GM19099 (cell line): ENCODE measurements around the gene FAM241A.

ENCODE experiments used
- POLR2A ChIP-seq: IDR thresholded peaks from 3 replicates; pipeline ENCODE4 v1.6.1; 2011; ENCODE audit warnings: low read depth; ENCODE audit not compliant: insufficient read length; ENCODE audit errors: extremely low read depth

The FAM241A gene

GRCh38 chr4:112185334-112185733, 40.1 kb downstream of the FAM241A start:
- no peak for TF ChIP-seq POLR2A

DNA sequence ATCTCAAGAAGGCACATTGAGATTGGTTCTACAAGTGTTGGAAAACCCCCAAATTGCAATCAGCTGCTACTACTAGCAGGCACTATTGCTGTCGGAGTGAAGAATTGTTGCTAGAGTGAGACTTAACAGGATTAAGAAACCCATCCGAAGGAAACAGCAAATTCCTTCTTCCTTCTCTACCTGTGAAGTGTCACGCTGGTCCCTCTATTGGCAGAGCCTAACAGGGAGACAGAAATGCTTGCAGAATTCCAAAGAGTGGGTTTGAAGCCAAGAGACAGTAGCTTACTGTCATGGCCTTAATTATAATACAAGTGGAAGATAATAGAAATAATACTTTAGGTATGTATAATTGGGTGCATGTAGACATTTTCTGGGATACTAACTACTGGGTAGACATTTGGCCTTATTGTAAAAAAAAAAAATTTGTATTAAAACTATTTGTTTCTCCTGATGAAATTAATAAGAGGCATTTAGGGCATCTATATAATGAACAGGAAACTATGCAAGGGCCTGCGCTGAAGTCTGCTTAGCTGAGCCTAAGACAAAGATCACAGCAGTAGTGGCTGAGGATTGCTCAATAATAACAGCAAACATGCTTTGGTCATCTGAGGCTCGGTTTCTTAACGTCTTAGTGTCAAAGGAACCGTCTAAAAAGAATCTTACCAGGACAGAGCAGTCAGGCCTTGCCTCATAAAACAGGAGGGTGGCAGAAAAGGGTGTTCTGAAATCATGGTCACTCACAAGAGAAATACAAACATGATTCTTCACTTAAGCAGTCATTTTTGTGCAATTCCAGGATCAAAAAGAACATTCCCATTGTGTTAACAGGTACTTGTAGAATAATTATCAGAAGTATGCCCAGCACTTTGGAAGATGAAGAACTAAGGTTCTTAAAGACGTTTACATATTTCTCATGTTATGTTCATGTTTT, 40.8 kb downstream of the FAM241A start:
- TF ChIP-seq POLR2A = no peak

DNA sequence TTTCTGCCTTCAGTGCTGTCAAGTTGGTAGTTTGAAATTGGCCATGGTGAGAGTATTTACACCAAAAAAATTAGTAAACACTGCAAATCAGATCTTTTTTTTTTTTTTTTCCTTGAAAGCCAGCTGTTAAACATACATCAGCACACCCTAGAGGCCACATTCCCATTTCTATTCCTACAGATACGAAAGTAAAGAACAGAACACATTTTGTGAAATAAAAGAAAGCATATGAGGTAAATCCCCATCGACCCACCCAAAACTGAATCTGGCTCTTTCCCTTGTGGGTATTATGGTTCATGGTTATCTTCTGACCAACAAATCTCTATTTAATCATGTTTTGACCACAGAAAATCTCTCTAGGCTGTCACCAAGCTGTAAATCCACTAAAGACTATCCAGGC, 44.5 kb downstream of the FAM241A start:
- no peak for TF ChIP-seq POLR2A

DNA sequence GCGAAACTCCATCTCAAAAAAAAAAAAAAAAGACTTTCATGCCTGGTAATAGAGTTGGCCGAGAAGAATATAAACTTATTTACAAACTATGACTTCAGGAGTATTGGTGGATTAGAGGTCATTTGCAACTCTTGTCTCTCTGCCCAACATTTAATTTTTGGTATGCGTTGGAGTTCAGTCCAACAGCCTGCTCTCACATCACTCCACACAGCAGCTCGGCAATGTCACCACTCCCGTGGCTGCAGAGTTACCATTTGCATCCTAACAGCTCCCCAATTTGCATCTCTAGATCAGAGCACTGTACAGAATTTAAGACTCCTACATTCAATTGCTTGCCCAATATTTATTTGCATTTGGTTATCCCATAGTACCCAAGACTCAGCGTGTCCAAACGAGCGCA, 45.4 kb downstream of the FAM241A start:
- no peak for TF ChIP-seq POLR2A

GRCh38 chr4:112196461-112196860, 51.2 kb downstream of the FAM241A start:
- no peak for TF ChIP-seq POLR2A

GRCh38 chr4:112199041-112199440, 53.8 kb downstream of the FAM241A start:
- no peak for TF ChIP-seq POLR2A

DNA sequence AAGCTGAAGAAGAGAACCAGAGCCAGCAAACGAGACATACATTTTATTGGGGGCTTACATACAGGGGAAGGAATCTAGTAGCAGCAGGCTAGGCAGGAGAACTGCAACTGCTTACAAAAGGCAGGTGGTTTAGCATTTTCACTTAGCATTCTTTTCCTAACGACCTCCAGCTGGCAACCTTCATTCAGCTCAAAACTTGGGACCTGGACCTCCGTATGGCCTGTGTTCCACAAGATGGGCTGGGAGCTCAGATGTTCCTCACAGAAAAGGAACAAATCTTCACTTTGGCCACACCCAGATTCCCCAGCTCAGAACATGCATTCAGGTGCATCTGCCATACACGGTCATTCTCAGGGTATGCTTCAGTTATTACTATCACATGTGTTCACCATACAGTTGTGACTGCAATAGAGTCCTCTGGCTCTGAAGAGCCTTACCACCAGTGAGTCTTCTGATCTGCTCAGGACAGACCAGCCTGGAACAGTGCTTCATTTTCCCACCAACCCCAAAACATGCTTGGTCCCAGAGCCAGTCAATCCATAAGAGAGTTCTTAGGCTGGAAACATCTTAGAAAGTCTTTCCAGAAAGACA, 56.8 kb downstream of the FAM241A start:
- TF ChIP-seq POLR2A = no peak

- no peak for TF ChIP-seq POLR2A
Measured at GRCh38 chr4:112203593-112203992, 58.3 kb downstream of the FAM241A start.

DNA sequence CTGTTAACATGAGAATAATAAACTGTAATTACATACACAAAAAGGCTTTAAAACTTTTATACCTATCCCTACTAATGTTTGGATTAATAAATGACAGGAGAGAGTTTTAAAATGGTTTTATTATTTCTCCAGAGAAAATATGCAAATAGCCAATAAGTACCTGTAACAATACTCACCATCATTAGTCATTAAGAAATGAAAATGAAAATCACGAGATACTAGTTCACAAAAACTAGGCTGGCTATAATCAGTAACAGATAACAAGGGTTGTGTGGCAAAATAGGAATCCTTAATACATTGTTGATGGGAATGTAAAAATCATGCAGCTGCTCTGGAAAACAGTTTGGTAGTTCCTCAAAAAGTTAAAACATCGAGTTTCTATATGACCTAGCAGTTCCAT, 61.2 kb downstream of the FAM241A start:
- TF ChIP-seq POLR2A = no peak

DNA sequence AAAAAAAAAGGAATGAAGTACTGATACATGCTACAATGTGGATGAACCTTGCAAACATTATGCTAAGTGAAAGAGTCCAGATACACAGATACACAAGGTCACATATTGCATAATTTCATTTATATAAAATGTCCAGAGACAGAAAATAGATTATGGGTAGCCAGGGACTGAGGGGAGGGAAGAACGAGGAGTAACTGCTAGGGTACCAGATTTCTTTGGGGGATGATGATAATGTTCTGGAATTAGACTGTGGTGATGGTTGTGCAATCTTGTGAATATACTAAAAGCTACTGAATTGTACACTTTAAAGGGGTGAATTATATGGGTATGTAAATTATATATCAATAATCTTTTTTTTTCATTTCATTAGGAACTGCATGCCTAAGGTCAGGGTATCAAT, 65.5 kb downstream of the FAM241A start:
- TF ChIP-seq POLR2A = no peak

DNA sequence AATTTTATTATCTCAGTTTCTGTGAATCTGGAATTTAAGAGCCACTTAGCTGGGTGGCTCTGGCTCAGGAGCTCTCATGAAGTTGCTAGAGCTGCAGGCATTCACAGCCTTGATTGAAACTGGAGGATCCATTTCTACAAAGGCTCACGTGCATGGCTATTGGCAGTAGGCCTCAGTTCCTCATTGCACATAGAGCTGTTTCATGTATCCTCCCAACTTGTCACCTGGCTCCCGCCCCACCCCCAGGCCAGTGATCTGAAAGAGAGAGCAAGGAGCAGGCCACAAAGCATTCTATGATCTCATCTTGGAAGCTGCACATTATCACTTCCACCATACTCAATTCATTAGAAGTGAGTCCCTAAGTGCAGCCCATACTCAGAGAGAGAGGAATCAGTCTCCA, 67.8 kb downstream of the FAM241A start:
- no peak for TF ChIP-seq POLR2A

DNA sequence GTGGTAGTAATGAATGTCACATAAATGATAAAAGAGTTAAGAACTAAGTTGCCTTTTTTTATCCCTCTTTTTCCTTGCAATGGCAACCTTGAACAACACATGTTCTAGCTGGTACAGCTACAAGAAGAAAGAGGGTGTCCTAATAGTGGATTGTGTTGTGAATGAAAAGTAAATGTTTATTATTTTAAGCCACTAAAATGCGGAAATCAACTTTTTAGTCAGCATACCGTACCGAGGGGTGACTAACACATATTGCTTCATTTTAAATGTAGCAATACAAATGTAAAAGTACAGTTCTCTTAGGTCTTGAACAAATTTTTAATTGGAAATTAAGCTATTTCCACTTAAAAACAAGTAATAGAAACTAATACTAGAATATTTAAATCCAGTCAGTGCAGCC, 68.6 kb downstream of the FAM241A start:
- no peak for TF ChIP-seq POLR2A

DNA sequence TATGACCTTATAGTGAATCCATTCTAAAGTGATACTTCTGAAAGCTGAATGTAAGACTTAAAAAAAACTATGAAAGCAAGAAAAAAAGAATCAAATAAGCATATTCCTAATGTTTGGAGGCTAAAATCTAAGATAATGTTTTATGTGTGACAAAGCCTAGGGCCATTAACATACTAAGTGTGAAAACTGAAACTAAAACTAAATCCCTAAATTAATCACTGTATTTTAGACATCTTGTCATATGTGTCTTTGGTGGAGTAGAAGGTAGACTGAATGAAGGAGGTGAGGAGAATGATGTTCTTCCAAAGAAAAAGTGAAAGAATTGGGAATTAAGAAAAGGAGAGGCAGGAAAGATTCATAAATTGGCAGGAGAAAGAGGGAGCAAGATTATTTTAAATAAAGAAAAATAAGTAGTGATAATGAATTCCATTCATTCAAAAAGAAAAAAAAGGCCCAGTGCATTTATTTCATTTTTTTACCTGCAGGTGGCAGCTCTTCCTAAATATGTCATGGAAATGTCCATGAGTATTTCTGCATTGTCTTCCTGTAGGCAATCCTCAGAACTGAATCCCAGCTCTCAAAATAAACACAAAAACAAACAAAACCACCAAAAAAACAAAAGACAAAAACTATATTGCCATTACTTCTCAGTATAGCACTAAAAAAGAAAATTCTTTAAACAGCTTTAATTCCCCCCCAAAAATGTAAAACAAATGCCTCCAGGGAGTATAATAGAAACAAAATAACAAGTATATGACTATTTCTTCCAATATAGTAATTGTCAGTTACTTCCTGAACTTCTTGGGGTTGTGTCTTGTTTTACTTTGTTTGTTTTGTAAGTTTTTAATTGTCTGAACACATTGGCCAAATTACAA, 69.4 kb downstream of the FAM241A start:
- no peak for TF ChIP-seq POLR2A

DNA sequence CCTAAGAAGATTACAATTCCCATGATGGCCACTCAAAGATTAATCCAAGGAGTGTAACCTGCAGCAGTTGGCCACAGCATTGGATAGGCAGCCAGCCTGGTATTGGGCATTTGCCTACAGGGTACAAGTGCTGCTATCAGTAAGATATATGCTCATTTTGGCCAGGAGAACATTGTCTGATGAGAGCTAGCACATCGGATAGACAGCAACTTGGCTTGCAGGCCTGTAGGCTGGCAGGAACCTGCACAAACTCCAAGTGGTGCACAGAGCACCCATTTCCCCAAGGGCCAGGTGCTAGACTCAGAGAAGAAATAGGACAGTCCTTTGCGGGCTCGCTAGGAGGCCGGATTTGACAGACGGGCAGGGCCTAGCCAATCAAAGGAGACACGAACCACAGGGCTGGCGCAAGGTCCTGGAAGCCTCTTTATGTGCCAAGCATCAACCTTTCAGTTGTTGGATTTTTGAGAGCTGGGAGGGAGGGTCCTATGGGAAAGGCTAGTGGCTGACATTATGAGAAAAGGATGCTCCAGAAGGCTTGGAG, 74.6 kb downstream of the FAM241A start:
- no peak for TF ChIP-seq POLR2A
